Stimulated activated CD4-positive, alpha-beta T cell treated with anti-CD3 and anti-CD28 coated beads, Interleukin-4, amount 100 ng/mL, for 1 hour (primary cell): Measurements from ENCODE around the gene DHRS3.

ENCODE experiments used
- DNase-seq: peaks from one replicate; pipeline ENCODE4 v3.0.0-alpha.2; 2020

Gene DHRS3

GRCh38 chr1:12596007-12596821, 21.8 kb downstream of the DHRS3 start:
- DNase-seq: no peak

DNA sequence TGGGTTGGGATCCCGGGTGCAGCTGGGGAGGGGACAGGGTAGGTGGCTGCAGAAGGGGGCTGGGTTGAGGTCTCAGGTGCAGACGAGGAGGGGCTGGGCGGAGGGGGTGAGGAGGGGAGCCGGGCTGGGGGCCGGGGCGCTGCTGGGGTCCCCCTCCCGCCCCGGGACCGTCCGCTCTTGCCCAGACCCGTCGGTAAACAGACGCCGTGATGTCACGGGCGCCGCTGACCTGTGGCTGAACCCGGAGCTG, 22.3 kb downstream of the DHRS3 start:
- DNase-seq: no peak

DNA sequence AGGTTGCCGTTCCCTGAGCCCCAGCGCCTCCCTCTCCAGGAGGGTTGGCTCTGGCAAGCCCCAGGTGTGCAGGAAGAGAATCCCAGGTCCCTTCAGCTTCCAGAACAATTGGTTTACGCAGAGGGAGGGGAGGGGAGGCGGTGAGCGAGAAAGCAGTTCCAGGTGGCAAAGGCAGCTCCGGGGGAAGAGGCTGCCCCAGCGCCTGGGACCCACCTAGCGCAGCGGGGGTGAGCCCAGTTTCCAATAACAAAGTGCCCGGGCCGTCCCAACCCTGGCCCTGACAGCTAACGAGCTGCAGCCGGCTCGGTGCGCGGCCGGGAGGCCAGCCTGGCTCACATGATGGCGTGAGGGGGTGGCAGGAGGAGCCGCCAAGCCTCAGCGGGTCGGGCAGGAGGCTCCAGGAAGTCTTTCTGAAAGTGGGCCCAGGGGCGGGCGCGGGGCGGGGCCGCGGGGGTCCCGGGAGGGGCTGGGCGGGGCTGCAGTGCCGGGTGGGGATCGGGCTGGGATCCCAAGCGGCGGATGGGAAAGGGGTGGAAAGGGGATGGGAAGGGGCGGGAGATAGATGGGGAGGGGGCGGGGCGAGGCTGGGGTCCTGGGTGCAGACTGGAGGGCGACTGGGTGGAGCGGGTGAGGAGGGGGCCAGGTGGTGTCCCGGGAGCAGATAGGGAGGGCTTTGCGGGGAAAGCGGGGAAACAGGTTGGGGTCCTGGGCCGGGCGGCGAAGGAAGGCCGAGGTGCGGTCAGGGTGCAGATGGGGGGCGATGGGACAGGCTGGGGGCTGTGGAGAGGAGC, 22.8 kb downstream of the DHRS3 start:
- DNase-seq: peak; percentile 39

GRCh38 chr1:12594490-12594889, 23.5 kb downstream of the DHRS3 start:
- no peak for DNase-seq

DNA sequence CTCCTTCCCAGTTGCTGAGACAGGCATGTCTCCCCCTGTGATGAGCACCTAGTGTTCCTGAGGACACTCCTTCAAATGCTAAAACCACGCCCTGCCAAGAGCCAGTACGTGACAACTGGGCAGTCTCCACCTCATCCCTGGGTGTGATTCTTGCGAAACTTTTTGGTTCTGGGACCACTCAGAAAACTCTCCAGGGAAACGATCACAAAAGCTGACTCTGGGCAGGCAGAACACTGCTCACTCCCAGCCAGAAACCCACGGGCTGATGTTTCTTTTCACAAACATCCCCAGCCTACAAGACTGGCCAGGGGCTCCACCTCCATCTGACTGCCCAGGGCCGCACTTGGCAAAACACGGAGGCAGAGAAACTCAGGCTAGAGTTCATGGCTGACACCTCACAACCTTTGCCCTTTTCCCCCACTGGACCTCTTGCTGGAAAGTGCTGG, 24.4 kb downstream of the DHRS3 start:
- no peak for DNase-seq

DNA sequence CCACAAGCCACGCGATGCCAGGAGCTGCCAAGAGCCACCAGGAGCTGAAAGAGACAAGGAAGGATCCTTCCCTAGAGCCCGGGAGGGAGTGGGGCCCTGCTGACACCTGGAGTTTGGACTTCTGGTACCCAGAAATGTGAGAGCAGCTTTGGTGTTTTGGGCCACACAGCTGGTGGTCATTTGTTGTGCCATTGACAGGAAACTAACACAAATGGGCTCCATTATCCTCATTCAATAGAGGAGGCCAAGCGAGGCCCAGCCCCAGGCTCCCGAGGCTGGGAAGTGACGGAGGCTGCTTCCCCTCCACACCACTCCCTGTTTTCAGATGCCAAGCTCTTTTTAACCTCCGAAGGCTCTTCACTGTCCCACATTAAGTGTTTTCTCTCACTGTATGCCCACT, 25.5 kb downstream of the DHRS3 start:
- DNase-seq: no peak

DNA sequence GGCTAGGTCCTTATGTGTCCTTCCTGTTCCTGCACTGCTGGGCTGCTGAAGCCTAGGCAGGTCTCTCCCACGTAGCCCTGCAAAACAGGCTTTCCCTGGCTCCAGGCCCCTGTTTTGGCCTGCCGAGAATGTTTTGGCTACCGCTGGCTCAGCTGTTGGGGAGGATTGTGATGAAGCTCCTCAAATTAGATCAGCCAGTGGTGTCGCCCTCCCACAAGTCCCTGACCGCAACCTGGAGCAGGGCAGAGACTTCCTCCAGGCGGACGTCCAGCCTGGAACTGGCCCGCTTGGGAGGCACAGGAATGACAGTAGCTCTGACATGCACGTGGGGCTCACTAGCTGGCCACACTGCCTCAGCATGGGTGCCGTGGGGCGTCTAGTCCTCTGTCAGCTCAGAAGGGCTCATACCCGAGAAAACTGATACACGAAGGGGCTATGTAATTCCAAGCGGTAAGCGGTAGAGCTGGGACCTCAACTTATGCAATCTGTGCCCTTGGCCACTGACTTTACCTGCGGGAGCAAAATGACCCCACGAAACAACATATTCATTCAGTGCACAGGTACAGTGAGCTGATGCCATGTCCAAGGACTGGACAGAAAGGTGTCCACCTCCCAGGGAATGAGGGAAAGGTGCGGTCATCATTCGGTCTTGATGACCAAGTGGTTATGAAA, 26.6 kb downstream of the DHRS3 start:
- no peak for DNase-seq

DNA sequence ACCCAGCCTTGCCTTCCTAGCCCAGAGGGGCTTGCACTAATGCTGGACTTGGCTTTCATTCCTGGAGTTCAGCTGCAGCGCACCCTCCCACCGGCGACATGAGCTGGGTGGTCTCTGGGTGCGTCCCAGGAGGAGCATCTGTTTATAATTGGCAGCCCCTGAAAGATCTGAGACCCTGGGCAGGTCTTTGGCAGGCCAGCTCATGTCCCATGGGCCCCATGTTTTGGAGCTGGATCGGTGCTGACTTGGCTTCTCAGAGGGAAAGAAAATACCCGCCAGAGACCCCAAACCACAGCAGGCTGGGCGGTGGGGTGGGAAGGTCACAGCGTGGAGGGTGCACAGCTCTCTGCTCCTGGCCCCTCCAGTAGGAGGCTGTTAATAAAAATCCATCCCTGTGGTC, 29.3 kb downstream of the DHRS3 start:
- DNase-seq: no peak

DNA sequence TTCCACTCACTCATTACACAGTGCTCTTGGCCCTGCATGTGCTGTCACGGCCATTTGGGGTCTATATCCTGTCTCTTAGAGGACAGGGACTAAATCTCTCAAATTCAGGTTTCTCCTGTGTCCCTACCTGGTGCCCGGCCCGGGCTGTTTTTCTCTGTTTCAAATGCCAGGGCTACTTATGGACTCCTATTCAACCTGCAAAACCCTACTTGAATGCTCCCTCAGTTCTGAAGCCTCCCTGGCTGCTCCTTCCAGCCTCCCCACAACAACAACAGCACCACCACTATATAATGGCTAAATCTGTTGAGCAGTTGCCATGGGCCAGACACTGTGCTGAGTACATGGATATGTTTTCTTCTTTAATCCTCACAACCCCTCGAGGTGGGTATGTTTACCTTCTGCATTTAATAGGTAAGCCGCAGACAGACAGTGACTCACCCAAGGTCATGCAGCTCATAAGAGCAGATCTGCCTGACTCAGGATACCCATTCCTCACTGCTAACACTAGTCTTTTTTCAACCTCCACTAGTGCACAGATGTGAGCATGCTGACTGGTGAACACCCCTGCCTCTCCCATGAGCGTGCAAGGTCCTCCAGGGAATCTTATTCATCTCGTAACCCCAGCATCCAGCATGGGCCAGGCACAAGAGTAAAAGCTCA, 29.9 kb downstream of the DHRS3 start:
- no peak for DNase-seq

- no peak for DNase-seq
Observed at GRCh38 chr1:12585951-12586942, 31.8 kb downstream of the DHRS3 start.

GRCh38 chr1:12585536-12585935, 32.5 kb downstream of the DHRS3 start:
- no peak for DNase-seq

GRCh38 chr1:12584900-12585525, 33.0 kb downstream of the DHRS3 start:
- no peak for DNase-seq

DNA sequence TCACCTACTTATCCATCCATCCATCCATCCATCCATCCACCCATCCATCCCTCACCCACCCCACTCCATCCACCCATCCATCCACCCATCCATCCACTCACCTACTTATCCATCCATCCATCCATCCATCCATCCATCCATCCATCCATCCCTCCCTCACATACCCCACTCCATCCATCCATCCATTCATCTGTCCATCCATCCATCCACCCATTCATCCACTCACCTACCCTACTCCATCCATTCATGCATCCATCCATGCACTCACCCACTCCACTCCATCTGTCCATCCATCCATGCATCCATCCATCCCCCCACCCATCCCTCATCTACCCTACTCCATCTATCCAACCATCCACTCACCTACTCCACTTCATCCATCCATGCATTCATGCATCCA, 34.5 kb downstream of the DHRS3 start:
- no peak for DNase-seq

DNA sequence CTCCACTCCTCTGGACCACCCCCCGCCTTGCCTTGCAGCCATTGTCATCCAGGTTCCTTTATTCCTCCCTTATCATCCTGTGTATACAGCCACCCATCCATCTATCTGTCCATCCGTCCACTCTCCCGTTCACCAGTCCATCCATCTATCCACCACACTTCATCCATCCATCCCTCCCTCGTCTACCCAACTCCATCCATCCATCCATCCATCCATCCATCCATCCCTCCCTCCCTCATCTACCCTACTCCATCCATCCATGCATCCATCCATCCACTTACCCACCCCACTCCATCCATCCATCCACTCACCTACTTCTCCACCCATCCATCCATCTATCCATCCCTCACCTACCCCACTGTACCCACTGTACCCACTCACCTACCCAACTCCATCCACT, 35.4 kb downstream of the DHRS3 start:
- DNase-seq: no peak

DNA sequence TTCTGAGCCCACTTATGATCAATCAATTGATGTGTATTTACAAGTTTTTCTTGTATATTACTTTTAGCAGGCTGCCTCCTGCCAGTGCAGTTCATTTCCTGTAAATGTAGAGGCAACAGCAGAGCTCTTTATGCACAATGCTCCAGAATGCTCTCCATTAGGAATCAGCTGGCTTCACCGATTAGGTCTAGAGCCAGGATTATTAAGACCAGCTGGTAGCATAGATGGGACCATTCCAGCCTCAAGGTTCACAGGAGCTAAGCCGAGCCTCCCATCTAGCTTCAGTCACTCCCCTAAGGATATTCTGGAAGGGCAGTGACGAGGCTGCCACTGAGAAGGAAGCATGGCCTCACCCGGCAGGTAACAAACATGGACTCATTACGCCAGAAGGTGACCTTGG, 36.8 kb downstream of the DHRS3 start:
- DNase-seq: no peak

GRCh38 chr1:12580054-12580887, 37.7 kb downstream of the DHRS3 start:
- no peak for DNase-seq

GRCh38 chr1:12578860-12579422, 39.1 kb downstream of the DHRS3 start:
- no peak for DNase-seq

GRCh38 chr1:12577020-12577419, 41.0 kb downstream of the DHRS3 start:
- DNase-seq: no peak

DNA sequence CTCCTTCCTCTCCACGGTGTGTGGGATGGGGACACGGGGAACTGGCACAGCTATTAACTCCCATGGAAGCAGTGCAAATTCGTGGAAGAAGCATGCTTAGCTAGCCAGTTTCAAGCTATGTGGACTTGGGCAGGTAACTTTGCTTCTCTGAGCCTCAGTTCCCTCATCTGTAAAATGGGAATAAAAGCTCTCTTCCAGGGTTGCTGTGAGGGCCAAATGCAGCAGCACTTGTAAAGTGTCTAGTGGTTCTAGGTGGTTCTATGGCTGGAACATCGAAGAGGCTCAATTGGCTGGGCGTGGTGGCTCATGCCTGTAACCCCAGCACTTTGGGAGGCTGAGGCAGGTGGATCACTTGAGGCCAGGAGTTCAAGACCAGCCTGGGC, 43.3 kb downstream of the DHRS3 start:
- DNase-seq: no peak
